HG03342 (cell line): ENCODE data around the gene ZZZ3.
"Not testable (repeated sequence)": the region's sequence is repeated elsewhere in the genome, so short reads cannot be mapped to it uniquely, and the experiment has no call there.

ENCODE experiments used
- ATAC-seq: cut with Tn5 transposase; IDR thresholded peaks from one replicate; pipeline ENCODE4 v1.9.1; 2021; ENCODE audit warnings: mild to moderate bottlenecking, moderate library complexity; ENCODE audit not compliant: unreplicated experiment

The ZZZ3 gene

DNA sequence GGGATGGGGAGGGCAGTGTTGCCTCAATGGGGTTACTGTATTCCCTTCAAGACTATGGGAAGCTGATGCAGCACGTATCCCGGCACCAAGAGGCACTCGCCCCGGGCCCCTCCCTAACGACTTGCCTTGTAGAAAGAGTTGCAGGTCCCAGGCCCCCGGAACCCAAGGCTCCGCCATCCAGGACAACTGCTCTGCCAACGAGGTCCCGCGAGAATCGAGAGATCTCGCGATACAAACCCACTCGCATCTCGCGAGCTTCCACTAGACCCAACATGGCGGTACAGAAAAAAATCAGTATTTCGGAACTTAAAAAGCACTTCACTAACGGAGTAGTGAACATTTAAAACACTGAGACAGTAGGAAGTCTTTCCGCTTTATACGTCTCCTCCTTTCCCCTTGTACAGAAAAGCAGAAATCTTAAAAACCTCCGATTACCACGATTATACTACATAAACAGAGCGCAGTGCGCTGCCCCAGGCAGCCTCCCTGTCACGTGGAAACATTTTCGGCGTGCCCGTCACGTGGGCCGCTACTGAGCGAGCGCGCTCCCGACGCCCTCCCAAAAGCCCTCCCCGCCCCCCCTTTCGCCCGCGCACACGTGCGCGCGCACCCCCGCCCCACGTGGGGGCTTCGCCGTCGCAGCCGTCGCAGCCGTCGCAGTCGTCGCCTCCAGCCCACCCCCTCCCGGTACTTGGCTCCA, at the start of gene ZZZ3:
TSS of gene ZZZ3 (minus strand) at position 199 of the 700 bp plus-strand sequence. CDS start 49,304 bp downstream, outside the sequence.
- peak; percentile 71 for ATAC-seq

DNA sequence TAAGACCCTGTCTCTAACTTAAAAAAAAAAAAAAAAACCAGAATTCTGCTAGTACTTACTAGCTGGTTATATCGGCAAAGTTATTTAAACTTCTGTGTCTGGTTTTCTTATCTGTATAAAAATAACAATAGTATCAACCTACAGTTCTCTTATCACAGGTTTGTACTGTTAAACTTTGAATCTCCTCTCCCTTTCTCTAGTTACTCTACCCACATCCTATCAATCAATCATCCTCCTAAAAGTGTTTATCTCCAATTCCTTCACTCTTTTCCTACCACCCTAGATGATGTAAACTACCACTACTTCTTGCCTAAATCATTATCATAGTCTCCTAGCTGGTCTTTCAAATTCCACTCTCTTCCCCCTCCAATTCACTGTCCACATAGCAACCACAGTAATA, 49.6 kb upstream of the ZZZ3 start:
- ATAC-seq: no peak

DNA sequence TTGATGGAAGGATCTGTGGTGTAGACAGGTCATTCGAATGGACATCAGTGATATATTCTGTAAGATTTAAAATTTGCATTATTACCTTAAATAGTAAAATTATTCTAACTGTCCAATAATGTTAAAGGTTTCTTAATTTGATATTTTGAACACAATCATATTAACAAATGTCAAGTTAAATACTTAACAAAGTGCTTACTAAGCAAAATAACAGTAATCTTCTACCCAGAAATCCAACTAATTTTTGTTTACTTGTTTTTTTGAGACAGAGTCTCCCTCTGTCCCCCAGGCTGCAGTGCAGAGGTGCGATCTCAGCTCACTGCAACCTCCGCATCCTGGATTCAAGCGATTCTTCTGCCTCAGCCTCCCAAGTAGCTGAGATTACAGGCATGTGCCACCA, 43.2 kb upstream of the ZZZ3 start:
- ATAC-seq: no peak

DNA sequence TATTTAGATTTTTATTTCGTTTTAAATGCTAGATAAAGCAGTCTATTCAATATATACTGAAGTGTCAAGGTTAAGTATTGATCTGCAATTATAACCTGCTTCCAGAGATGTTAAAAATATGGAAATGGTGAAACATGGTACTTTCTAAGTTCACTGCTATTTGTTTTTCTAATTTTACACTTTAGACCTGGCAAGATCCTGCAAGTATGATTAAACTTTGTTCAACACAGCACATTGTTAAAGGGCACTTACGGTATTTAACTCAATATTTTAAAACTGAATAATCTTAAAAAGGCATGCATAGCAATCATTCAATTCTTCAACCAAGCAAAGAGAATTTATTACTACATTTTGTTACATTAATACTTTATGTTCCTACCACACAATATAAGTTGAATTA, 35.7 kb upstream of the ZZZ3 start:
- no peak for ATAC-seq

DNA sequence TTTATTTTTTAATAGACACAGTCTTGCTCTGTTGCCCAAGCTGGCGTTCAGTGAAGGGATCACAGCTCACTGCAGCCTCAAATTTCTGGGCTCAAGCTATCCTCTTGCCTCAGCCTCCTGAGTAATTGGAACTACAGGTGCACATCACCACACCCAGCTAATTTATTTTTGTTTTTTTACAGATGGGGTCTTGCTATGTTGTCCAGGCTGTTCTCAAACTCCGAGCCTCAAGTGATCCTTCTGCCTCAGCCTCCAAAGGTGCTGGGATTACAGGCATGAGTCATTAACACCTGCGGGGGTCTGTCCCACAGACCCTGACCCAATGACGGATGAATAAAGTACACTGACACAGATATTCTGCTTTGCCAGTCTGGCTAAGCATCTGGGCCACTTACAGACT, 33.6 kb upstream of the ZZZ3 start:
- ATAC-seq: no peak

DNA sequence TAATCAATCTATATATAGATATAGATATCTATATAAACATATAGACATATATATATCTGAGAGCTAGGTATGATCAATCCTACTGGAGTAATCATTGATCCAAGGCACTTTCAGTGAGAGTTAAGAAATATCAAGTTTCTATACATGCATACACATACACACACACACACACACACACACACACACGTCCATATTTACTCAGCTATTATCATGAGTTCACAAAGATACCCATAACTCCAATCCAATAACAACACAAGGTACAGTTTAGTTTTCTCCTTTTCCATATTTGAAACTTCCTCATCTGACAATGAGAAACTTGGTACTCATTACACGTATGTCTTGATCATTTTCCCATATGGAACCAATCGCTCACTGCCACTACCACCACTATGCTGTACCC, 27.3 kb upstream of the ZZZ3 start:
- no peak for ATAC-seq

DNA sequence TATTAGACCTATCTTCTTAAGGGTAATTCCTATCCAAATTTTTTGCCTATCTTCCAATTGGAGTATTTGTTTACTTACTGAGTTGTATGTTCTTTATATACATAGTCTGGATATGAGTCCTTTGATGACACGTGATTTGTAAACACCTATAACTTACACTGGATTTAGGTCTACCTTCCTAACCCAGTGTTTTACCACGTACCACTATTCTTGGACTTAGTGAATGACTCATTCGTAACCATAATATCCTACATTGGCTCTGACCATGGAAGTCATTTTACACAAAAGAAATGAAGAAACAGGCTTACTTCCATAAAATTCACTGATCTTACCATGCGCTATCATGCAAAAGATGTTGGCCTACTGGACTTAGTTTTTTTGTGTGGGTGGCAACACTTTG, 23.9 kb upstream of the ZZZ3 start:
- ATAC-seq: no peak

DNA sequence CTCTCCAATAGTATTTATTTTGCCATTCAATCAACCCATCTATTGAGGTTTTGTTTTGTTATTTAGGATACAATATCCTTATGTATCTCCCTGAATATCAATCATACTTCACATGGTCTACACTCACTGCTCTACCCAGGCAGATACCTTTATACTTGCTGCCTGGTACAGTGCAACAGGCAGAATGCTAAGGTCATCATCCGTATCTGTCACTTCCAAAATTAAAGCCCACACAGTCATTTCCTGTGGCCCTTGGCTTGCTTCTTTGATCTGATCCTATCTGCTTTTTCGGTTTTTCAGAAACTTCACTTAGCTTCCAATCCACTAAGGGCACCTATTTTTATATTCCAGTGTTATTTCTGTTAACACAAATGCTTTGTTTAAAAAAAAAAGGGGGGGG, 22.3 kb upstream of the ZZZ3 start:
- no peak for ATAC-seq

DNA sequence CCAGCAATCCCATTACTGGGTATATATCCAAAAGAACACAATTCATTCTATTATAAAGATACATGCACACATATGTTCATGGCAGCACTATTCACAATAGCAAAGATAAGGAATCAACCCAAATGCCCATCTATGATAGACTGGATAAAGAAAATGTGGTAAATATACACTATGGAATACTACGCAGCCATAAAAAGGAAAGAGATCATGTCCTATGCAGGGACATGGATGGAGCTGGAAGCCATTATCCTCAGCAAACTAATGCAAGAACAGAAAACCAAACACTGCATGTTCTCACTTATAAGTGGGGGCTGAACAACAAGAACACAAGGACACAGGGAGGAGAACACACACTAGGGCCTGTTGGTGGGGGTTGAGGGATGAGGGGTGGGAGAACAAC, 17.2 kb upstream of the ZZZ3 start:
- not testable (repeated sequence) for ATAC-seq

DNA sequence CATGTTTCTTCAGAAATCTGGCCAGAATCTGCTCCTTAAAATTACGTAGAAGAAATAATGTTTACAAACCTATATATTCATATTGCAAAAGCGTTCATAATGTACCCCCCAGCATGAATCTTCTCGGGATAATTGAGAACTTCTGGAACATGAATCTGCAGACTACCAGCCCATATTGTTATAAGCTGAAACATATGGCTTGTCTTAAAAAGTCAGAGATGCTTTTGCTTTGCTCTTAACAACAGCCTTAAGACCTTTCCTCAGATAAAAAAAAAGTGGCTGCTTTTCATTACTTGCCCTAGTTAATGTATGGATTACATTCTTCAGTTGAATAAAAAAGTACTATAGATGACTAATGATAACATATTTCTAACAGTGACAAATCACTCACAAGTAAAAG, 15.0 kb upstream of the ZZZ3 start:
- ATAC-seq: no peak

DNA sequence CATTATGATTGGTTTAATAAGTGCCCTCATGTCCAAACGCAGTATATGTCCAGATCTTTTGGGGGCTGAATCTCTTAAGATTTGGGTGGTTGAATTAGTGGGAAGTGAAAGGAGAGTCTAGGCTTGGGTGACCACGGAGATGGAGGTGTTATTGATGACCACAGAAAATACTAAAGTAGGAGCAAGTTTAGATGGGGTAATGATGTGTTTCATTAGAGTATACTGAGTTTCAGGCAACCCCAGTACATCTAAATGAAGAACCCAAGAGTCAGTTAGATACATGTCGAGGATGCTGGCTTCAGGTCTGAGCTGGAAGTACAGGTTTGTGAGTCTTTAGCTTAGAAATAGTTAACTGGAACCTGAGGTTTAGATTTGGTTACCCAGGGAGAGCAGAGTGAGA, 6.5 kb upstream of the ZZZ3 start:
- ATAC-seq: peak; percentile 48

DNA sequence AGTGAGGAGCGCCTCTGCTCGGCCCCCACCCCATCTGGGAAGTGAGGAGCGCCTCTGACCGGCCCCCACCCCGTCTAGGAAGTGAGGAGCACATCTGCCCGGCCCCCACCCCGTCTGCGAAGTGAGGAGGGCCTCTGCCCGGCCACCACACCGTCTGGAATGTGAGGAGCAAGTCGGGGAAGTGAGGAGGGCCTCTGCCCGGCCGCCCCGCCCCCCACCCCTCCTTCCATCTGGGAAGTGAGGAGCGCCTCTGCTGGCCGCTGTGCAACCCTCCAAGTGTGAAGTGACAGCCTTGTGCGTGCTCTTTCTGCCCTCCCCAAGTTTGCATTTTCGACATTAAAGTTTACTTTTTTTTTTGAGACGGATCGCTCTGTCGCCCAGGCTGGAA, 5.1 kb upstream of the ZZZ3 start:
- no peak for ATAC-seq

DNA sequence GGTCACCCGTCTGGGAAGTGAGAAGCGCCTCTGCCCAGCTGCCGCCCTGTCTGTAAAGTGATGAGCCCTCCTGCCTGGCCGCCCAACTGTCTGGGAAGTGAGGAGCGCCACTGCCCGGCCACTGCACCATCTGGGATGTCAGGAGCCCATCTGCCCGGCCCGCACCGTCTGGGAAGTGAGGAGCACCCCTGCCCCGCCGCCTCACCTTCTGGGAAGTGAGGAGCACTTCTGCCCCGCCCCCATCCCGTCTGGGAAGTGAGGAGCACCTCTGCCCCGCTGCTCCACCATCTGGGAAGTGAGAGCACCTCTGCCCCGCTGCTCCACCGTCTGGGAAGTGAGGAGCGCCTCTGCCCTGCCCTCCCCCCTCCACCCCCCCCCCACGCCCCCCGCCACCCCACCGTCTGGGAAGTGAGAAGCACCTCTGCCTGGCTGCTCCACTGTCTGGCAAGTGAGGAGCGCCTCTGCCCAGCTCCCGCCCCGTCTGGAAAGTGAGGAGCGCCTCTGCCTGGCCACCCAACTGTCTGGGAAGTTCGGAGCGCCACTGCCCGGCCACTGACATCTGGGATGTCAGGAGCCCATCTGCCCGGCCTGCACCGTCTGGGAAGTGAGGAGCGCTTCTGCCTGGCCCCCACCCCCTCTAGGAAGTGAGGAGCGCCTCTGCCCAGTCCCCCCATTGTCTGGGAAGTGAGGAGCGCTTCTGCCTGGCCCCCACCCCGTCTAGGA, 4.5 kb upstream of the ZZZ3 start:
- no peak for ATAC-seq

DNA sequence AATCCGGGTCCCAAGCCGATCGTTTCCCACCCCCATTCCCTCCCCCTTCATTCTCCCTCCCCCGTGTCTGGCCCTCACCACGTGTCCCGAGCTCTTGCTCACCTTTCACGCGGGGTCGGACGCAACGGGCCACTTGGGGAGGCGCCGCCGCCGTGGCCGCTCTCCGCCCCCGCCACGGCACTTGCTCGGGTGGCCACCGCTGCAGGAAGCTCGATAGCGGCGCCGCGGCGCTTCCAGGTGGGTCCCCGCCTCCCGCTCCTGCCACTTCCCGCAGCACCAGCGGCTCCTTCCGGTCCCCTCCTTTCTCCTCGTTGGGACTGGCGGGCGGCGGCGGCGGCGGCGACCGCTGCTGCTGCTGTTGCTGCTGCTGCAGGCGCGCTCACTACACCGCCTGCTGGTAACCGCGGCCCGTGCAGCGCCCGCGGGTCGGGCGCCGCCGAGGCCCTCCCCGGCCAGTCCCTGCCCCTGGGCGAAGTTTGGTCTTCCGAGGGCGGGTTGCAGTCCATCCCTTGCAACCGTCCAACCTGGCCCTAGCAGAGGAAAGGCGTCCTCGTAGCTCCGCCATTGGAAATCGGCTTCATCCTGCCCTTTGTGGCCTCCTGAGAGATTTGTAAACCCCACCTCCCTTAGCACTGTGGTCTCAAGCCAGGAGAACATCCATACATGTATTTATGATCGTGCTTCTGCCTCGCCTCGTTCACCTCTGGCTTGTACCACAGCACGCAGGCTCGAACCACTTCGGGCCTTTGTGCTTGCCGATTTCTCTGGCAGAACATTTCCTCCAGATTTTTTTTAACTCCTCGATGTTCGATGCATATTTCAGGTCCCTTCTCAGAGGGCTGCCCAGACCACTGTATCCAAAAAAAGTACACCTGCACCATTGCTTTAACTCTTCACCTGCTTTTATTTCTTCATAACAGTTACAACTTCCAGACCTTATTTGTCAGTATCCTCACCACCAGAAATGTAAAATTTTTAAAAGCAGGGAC, 996 bp upstream of the ZZZ3 start:
- ATAC-seq: peak; percentile 78

DNA sequence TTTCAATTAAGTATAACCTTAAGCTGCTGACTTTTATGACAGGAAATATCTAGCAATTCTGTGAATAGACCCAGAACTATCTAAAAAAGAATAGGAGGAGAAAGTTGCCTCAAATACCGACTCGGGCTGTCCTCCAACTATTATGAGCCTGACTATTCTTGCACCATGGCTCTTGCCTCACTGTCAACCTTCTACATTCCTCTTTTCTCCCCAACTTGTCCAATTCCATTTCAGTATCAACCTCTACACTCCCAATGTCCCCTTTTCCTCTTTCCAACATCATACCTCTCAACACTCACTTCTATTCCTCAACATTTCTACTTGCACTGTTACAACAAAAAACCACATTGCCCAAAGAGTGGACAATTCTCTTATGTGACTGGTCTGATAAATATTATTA, 2.3 kb downstream of the ZZZ3 start:
- no peak for ATAC-seq

DNA sequence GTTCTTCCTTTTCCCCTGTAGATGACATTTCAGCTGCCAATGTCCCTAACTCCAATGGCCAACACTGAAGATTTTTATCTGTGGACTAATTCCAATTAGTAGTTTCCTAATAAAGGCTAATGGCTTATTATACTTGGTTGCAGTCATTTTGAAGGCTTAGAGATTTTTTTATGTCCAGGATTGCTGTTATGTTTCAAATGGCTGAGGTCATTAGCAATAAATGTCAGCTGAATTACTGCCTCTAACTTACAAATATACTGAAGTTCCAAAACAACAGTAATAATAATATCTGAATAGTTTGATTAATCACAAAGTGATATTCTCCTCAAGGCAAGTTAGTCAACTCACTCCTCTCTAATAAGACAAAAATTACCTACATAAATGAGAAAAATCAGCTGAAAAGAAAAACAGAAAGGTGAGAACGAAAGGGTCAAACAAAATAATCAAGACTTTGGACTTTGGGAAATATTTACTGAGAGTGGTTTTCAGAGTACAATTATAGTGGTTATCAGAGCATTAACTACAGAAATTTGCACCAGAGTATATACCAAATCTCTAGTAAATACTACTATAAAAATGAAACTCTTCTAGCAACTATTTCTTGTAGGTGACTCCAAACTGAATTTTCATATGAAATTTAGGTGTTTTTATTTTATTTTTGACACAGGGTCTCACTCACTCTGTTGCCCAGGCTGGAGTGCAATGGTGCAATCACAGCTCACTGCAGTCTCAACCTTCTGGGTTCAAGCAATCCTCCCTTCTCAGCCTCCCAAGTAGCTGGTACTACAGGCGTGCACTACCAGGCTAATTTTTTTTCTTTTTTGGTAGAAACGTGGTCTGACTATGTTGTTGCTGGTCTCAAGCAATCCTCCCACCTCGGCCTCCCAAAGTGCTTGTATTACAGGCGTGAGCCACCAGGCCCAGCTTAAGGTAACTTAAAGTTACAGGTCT, 3.5 kb downstream of the ZZZ3 start:
- ATAC-seq: no peak

DNA sequence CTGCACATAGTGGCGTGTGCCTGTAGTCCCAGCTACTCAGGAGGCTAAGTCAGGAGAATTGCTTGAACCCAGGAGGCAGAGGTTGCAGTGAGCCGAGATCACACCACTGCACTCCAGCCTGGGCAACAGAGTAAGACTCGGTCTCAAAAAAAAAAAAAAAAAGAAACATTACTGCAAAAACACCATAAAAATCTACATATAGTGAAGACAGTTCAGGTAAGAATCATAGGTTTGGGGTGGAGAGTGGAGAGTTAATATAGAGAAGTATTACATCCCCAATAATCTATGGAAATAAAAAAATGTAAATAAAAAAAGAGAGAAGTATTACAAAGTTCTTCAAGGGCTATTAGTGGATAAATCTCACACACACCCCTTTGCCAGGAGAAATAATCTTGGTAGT, 7.7 kb downstream of the ZZZ3 start:
- ATAC-seq: not testable (repeated sequence)

DNA sequence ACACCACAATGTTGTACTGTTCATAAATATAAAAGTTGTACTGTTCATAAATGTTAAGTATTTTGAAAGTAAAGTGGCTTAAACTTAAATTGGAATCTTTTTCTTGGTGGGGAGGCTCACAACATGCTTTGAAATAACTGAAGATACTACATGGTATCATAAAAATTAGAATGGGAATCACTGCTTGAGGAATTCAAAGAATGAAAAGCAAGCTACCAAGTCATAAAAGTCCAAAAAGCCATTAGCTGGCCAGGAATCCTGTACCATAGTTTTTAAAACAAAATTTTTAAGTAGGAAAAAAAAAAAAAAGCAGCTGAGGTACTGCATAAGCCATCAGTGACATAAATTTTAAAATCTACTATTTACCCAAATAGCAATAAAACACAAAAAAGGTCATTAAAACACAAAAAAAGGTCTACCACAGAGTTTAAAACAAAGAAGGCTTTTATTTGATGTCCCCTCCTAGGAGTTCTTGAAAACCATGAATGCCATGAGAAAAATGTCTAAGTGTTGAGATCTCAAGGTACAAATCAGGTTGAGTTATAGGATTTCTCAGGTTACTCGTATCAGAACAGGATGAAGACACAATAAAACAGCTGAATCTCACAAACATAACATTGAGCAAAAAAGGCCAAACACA, 8.6 kb downstream of the ZZZ3 start:
- ATAC-seq: no peak

DNA sequence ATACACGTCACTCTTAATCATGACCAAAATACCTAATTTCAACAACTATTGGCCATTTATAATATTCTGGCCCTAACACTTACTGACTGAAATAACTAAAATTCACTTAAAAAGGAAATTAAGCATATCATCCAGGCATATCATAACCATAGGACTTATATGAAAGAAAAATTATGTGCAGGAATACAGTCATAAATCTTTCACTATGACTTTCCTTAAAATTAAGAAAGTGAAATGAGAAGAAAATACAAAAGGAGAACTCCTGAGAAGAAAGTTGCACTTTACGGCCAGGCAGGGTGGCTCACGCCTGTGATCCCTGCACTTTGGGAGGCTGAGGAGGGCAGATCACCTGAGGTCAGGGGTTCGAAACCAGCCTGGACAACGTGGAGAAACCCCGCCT, 9.4 kb downstream of the ZZZ3 start:
- no peak for ATAC-seq

DNA sequence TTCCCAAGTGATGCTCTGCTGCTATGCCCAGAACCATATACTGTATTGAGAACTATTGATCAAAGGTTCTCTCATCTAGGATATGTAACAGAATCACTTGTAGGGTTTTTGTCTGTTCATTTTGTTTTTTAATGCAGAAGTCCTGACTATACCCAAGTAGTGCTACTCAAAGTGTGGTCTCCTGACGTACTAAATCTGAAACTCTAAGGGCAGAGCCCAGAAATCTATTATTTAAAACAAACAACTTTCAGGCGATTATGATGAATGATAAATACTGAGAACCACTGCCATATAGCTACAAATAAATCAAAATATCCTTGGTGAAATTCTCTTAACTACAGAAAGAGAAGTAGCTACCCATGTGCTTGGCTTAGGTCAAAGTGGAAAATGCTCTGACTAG, 10.1 kb downstream of the ZZZ3 start:
- no peak for ATAC-seq
